Neural cell (in vitro differentiated cells): ENCODE results near the gene IGFBPL1. TPM values are rescaled to one million over a fixed set of nuclear protein-coding genes. Genes with fewer than 3 reads are reported as not detected.

Experiments used
- H2AFZ ChIP-seq: fragments of 200-600, 300-800 bp; sonication (generic), shearing (Covaris generic); 2 replicates; pipeline ENCODE4 v1.6.0; 2014; ENCODE audit warnings: low read depth, mild to moderate bottlenecking, antibody characterized with exemption, low read length, moderate library complexity
- H3F3A ChIP-seq: fragments of 200-600 bp; shearing (Covaris generic); 2 replicates; pipeline ENCODE4 v1.6.1; 2016; ENCODE audit warnings: mild to moderate bottlenecking, moderate library complexity, mixed read lengths, antibody characterized with exemption, low read length; ENCODE audit not compliant: insufficient read depth, poor library complexity, severe bottlenecking
- H3K27ac ChIP-seq: fragments of 200-600, 300-800 bp; sonication (generic), shearing (Covaris generic); 2 replicates; pipeline ENCODE4 v1.5.1; 2014; ENCODE audit warnings: mild to moderate bottlenecking, low read length, moderate library complexity
- H3K27me3 ChIP-seq: fragments of 300-800, 200-600 bp; sonication (generic), shearing (Covaris generic); 2 replicates; pipeline ENCODE4 v1.6.0; 2014; ENCODE audit warnings: mild to moderate bottlenecking, low read depth, low read length, moderate library complexity; ENCODE audit not compliant: insufficient read depth
- H3K36me3 ChIP-seq: fragments of 300-800, 200-600 bp; sonication (generic), shearing (Covaris generic); 2 replicates; pipeline ENCODE4 v1.5.1; 2014; ENCODE audit warnings: mild to moderate bottlenecking, antibody characterized with exemption, low read length, moderate library complexity; ENCODE audit not compliant: insufficient read depth
- H3K4me2 ChIP-seq: fragments of 300-800, 200-600 bp; sonication (generic), shearing (Covaris generic); 2 replicates; pipeline ENCODE4 v1.6.0; 2014; ENCODE audit warnings: mild to moderate bottlenecking, low read length
- H3K4me3 ChIP-seq: fragments of 300-800, 200-600 bp; sonication (generic), shearing (Covaris generic); 2 replicates; pipeline ENCODE4 v1.5.1; 2014; ENCODE audit warnings: mild to moderate bottlenecking, low read length, moderate library complexity
- H3K79me2 ChIP-seq: fragments of 200-600 bp; shearing (Covaris generic); replicated peaks from 2 replicates; pipeline ENCODE4 v1.6.0; 2014; ENCODE audit warnings: mild to moderate bottlenecking, low read length, moderate library complexity; ENCODE audit not compliant: insufficient read depth
- H3K9ac ChIP-seq: fragments of 300-800, 200-600 bp; sonication (generic), shearing (Covaris generic); 2 replicates; pipeline ENCODE4 v1.6.1; 2016; ENCODE audit warnings: mild to moderate bottlenecking, low read length, mixed read lengths
- H3K9me2 ChIP-seq: fragments of 200-600 bp; shearing (Covaris generic); 2 replicates; pipeline ENCODE4 v1.6.1; 2016; ENCODE audit warnings: mild to moderate bottlenecking, low read length, mixed read lengths; ENCODE audit not compliant: insufficient read depth
- H3K9me3 ChIP-seq: fragments of 200-600, 300-800 bp; sonication (generic), shearing (Covaris generic); 2 replicates; pipeline ENCODE4 v1.6.1; 2016; ENCODE audit warnings: mild to moderate bottlenecking, mixed run types, low read length, moderate library complexity, mixed read lengths
- H4K20me1 ChIP-seq: fragments of 200-600 bp; shearing (Covaris generic); 2 replicates; pipeline ENCODE4 v1.6.1; 2016; ENCODE audit warnings: mild to moderate bottlenecking, mixed run types; ENCODE audit not compliant: insufficient read depth
- CTCF ChIP-seq: fragments of 450-650 bp; IDR thresholded peaks from 2 replicates; pipeline ENCODE4 v1.5.1; 2014; ENCODE audit warnings: antibody characterized with exemption, mild to moderate bottlenecking, moderate library complexity; ENCODE audit not compliant: poor library complexity, severe bottlenecking
- EP300 ChIP-seq: fragments of 450-650 bp; conservative IDR thresholded peaks from 2 replicates; pipeline ENCODE4 v1.6.1; 2014; ENCODE audit warnings: antibody characterized with exemption, mild to moderate bottlenecking, moderate library complexity; ENCODE audit not compliant: poor library complexity, severe bottlenecking
- EZH2 ChIP-seq: fragments of 200-600, 300-800 bp; shearing (Covaris generic), sonication (generic); IDR thresholded peaks from 2 replicates; pipeline ENCODE4 v1.6.1; 2014; ENCODE audit warnings: antibody characterized with exemption, low read length, borderline replicate concordance, mild to moderate bottlenecking; ENCODE audit not compliant: insufficient read depth, poor library complexity, severe bottlenecking
- MXI1 ChIP-seq: fragments of 450-650 bp; conservative IDR thresholded peaks from 2 replicates; pipeline ENCODE4 v1.6.1; 2014; ENCODE audit warnings: antibody characterized with exemption, mild to moderate bottlenecking; ENCODE audit not compliant: poor library complexity, severe bottlenecking
- POLR2AphosphoS5 ChIP-seq: IDR thresholded peaks from 2 replicates; pipeline ENCODE4 v1.6.1; 2012
- RAD21 ChIP-seq: fragments of 450-650 bp; conservative IDR thresholded peaks from 2 replicates; pipeline ENCODE4 v1.6.1; 2014; ENCODE audit warnings: antibody characterized with exemption, mild to moderate bottlenecking, moderate library complexity
- SMC3 ChIP-seq: fragments of 450-650 bp; conservative IDR thresholded peaks from 2 replicates; pipeline ENCODE4 v1.6.1; 2014; ENCODE audit warnings: antibody characterized with exemption, mild to moderate bottlenecking, moderate library complexity; ENCODE audit not compliant: poor library complexity
- TAF1 ChIP-seq: IDR thresholded peaks from 2 replicates; pipeline ENCODE4 v1.6.1; 2012; ENCODE audit warnings: low read depth
- polyA plus RNA-seq: library from polyadenylated mRNA; depleted of rRNA; stranded (reverse); fragments of >200 nt; gene quantifications from 2 replicates; pipeline ENCODE4 v1.2.3, GENCODE V29; 2014
- TF ChIP-seq, protein P1 (sequence below): IDR thresholded peaks from 2 replicates; pipeline ENCODE4 v1.6.1; 2012; ENCODE audit warnings: borderline replicate concordance

The IGFBPL1 gene
- polyA plus RNA-seq, 1 donor from 2014 or later: 372 TPM

DNA sequence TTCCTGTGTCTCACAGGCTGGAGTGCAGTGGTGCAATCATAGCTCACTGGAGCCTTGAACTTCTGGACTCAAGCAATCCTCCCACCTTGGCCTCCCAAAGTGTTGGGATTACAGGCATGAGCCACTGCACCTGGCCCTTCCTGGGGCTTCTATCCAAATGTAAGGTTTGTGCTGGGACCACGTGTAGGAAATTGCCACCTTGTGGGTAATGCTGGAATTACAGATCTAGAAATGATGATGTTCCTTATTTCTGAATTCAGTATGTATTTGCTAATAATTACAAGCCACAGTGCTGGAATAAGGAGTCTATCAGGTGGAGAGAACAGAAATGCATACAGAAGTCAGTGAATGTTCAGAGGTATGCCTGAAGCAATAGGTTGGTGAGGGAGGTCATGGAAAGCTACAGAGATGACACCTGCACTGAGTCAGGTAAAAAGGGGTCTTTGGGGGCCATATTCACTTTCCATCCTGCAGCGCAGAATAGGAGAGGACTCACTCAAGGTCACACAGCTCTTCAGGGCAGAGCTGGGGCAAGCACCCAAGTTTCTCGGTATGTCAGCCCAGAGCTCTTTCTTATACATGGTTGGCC lies 8.8 kb upstream of the IGFBPL1 start:
- H3K9me2 ChIP-seq: no peaks in the 10 kb centered on the region
- no peak overlapping the region for H3K4me3 ChIP-seq
- H3K4me2 ChIP-seq: no peak overlapping the region
- no peaks in the 10 kb centered on the region for H3K9me3 ChIP-seq
- no peaks in the 10 kb centered on the region for H4K20me1 ChIP-seq
- H3K79me2 ChIP-seq: no peaks in the 10 kb centered on the region
- H2AFZ ChIP-seq: no peak overlapping the region
- TF ChIP-seq MXI1 (peak; percentile 63), RAD21 (peak; percentile 78), CTCF (peak; percentile 85), SMC3 (peak; percentile 93), EP300 (no peak), POLR2AphosphoS5 (no peak)
- H3K36me3 ChIP-seq: no peaks in the 10 kb centered on the region
- H3K27me3 ChIP-seq: no peaks in the 10 kb centered on the region
- no peak overlapping the region for H3K9ac ChIP-seq
- H3F3A ChIP-seq: no peaks in the 10 kb centered on the region
- no peak overlapping the region for H3K27ac ChIP-seq

- Histone ChIP-seq H3K27me3 (no peaks in the 10 kb centered on the region), H3K4me2 (no peak overlapping the region), H3K9ac (no peak overlapping the region), H3K79me2 (peaks cover 8% of the 10 kb centered on the region), H3K4me3 (no peak overlapping the region), H3K9me3 (no peaks in the 10 kb centered on the region), H3K9me2 (no peaks in the 10 kb centered on the region), H4K20me1 (no peaks in the 10 kb centered on the region), H3K27ac (no peak overlapping the region), H3F3A (no peaks in the 10 kb centered on the region), H2AFZ (no peak overlapping the region), H3K36me3 (no peaks in the 10 kb centered on the region)
- TF ChIP-seq MXI1: no peak
- no peak for TF ChIP-seq TAF1
- TF ChIP-seq, protein P1, sequence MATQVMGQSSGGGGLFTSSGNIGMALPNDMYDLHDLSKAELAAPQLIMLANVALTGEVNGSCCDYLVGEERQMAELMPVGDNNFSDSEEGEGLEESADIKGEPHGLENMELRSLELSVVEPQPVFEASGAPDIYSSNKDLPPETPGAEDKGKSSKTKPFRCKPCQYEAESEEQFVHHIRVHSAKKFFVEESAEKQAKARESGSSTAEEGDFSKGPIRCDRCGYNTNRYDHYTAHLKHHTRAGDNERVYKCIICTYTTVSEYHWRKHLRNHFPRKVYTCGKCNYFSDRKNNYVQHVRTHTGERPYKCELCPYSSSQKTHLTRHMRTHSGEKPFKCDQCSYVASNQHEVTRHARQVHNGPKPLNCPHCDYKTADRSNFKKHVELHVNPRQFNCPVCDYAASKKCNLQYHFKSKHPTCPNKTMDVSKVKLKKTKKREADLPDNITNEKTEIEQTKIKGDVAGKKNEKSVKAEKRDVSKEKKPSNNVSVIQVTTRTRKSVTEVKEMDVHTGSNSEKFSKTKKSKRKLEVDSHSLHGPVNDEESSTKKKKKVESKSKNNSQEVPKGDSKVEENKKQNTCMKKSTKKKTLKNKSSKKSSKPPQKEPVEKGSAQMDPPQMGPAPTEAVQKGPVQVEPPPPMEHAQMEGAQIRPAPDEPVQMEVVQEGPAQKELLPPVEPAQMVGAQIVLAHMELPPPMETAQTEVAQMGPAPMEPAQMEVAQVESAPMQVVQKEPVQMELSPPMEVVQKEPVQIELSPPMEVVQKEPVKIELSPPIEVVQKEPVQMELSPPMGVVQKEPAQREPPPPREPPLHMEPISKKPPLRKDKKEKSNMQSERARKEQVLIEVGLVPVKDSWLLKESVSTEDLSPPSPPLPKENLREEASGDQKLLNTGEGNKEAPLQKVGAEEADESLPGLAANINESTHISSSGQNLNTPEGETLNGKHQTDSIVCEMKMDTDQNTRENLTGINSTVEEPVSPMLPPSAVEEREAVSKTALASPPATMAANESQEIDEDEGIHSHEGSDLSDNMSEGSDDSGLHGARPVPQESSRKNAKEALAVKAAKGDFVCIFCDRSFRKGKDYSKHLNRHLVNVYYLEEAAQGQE: no peak
- no peak for TF ChIP-seq CTCF
- TF ChIP-seq RAD21: no peak
- no peak for TF ChIP-seq EZH2
- TF ChIP-seq EP300: no peak
- TF ChIP-seq SMC3: no peak
- no peak for TF ChIP-seq POLR2AphosphoS5
Measured at GRCh38 chr9:38431116-38431515, 6.9 kb upstream of the IGFBPL1 start.
